ENCODE measurements around the gene ART1.

ART1 gene

DNA sequence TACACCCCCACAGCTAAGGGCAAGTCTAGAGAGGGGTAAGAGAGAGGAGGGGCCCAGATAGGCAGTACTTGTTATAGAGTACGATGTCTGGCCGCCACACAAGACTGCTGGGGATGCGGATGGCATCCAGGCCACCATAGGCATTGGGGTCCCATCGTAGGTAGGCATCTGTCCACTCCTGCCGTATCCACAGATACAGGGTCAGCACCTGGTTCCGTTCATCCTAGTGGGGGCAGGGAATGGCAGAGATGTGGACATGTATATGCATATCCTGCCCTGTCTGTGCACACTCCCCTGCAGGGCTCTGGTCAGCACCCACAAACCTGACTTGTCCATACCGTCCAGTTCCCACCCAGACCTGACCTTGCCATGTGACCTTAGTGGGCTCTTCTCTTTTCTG is 24.2 kb downstream of the ART1 start:
- DNase-seq (ENCODE audit: extremely low read depth, insufficient read length) = no peak
- H3K4me3 ChIP-seq (replicated peaks; ENCODE audit: low read depth, low read length) = no peak overlapping the region
- no peaks in the 10 kb centered on the region for H3K27me3 ChIP-seq (replicated peaks; ENCODE audit: control insufficient read depth, insufficient read depth, low read length)
- peaks cover 30% of the 10 kb centered on the region for H3K36me3 ChIP-seq (ENCODE audit: control insufficient read depth, insufficient read depth, low read length)
- TF ChIP-seq, protein P1, sequence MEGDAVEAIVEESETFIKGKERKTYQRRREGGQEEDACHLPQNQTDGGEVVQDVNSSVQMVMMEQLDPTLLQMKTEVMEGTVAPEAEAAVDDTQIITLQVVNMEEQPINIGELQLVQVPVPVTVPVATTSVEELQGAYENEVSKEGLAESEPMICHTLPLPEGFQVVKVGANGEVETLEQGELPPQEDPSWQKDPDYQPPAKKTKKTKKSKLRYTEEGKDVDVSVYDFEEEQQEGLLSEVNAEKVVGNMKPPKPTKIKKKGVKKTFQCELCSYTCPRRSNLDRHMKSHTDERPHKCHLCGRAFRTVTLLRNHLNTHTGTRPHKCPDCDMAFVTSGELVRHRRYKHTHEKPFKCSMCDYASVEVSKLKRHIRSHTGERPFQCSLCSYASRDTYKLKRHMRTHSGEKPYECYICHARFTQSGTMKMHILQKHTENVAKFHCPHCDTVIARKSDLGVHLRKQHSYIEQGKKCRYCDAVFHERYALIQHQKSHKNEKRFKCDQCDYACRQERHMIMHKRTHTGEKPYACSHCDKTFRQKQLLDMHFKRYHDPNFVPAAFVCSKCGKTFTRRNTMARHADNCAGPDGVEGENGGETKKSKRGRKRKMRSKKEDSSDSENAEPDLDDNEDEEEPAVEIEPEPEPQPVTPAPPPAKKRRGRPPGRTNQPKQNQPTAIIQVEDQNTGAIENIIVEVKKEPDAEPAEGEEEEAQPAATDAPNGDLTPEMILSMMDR (IDR thresholded peaks at IDR 0.05; ENCODE audit: insufficient read depth, low read length, poor library complexity, severe bottlenecking) = no peak

DNA sequence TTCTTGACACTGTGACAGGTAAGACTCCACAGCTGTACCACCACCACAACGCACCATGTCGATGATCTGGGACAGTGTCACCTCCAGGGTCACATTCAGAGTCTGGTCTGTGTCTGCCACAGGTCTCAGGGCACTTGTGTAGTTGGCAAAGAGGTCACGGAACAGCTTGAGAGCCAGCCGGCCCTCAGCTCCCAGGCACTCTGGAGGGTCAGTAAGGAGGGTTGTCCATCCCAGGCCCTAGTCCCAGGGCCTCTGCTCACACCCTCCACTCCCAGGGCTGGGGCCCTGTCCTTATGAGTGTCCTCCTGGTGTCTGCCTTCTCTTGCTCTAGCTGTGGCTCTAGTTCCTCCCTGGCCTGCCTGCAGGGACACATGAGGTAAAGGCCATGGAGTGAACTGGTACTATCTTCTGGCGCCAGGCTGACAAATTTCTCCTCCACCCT is 24.8 kb downstream of the ART1 start:
- peaks cover 30% of the 10 kb centered on the region for H3K36me3 ChIP-seq (ENCODE audit: control insufficient read depth, insufficient read depth, low read length)
- no peak for DNase-seq (ENCODE audit: extremely low read depth, insufficient read length)
- H3K4me3 ChIP-seq (replicated peaks; ENCODE audit: low read depth, low read length) = no peak overlapping the region
- TF ChIP-seq, protein P1 (IDR thresholded peaks at IDR 0.05; ENCODE audit: insufficient read depth, low read length, poor library complexity, severe bottlenecking) = no peak
- H3K27me3 ChIP-seq (replicated peaks; ENCODE audit: control insufficient read depth, insufficient read depth, low read length) = no peaks in the 10 kb centered on the region

DNA sequence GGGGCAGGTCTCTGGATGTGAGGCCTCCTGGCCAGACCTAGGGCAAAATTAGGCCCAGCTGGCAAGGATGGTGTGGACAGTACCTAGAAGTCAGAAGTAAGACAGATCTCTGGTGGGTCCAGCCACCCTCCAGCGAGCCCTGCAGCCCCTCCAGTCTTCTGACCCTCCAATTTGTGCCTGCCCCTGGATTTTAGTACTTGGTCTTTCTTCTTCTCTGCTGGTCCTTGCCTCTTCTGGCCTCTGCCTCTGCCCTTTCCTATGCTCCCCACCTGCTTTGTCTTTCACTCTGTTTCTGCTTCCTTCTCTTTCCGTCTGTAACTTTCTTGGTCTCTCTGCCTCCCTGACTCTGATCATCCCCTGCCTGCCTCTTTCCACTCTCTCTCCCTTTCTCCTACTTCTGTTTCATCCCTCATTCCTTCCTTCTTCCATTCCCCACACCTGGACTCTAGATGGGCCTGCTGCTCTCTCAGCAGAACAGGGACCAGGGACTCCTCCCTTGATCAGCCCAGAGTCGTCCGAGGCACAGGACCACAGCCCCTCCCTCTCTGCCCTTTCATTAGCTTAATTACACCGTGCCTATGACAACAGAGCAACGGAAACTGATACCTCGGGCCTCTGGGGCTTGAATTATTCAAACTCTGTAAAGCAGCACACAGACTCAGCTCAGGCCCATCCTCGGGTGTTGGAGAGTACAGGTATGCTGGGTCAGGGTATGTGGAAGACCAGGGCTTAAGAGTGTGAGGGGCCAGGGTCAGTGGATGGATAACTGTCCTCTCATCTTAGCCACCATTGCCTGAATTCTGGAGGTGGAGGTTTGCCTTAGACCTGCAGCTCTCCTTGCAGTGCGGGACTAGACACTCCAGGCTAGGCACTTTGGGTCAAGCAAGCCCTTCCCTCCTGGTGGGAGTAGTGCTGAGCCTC is 26.7 kb downstream of the ART1 start, which contains the start of gene CHRNA10:
TSS of gene CHRNA10 (minus strand) at position 51 of the 921 bp plus-strand sequence. CDS start 72 bp downstream, outside the sequence.
- no peak within 1 kb of the TSS for H3K4me3 ChIP-seq (replicated peaks; ENCODE audit: low read depth, low read length)
- no peaks in the 10 kb centered on the region for H3K27me3 ChIP-seq (replicated peaks; ENCODE audit: control insufficient read depth, insufficient read depth, low read length)
- TF ChIP-seq, protein P1 (IDR thresholded peaks at IDR 0.05; ENCODE audit: insufficient read depth, low read length, poor library complexity, severe bottlenecking) = no peak
- no peak for DNase-seq (ENCODE audit: extremely low read depth, insufficient read length)
- H3K36me3 ChIP-seq (ENCODE audit: control insufficient read depth, insufficient read depth, low read length) = peaks cover 34% of the 10 kb centered on the region

DNA sequence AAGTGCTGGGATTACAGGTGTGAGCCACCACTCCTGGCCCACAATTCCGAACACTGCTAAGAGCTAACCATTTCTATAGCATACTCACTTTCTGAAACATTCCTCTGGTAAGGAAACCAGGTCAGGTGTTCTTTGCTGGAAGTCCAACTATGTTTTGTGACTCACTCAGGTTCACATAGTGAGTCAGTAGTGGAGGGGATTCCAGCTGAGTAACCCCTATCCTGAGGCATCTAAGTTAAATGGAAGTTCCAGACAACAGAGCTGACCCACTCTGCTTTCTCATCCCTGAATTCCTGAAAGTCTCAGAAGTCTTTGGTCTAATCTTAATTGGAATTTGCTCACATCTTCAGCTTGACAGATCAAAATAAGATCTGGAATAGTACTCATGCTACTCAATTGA is 29.3 kb downstream of the ART1 start:
- TF ChIP-seq, protein P1 (IDR thresholded peaks at IDR 0.05; ENCODE audit: insufficient read depth, low read length, poor library complexity, severe bottlenecking) = no peak
- H3K4me3 ChIP-seq (replicated peaks; ENCODE audit: low read depth, low read length) = no peak overlapping the region
- peaks cover 38% of the 10 kb centered on the region for H3K36me3 ChIP-seq (ENCODE audit: control insufficient read depth, insufficient read depth, low read length)
- DNase-seq (ENCODE audit: extremely low read depth, insufficient read length) = no peak
- no peaks in the 10 kb centered on the region for H3K27me3 ChIP-seq (replicated peaks; ENCODE audit: control insufficient read depth, insufficient read depth, low read length)

DNA sequence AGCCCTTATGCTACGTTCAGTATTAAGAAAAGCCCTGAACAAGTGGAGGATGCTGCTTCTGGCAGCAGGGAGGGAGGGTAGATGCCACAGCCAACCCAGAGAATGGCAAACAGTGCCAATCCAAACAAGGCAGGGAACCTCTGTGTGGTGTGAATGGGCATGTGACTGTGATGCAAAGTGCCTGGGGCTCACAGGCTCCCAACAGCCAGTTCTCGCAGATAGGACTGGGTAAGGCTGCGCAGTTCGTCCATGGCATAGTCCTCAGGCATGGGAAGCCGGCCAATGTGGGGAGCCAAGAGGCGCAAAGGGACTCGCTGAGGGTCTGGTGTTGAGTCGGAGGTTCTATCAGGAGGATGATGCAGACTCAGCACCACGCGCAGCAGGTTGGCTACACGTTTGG is 31.0 kb downstream of the ART1 start:
- no peak for DNase-seq (ENCODE audit: extremely low read depth, insufficient read length)
- TF ChIP-seq, protein P1 (IDR thresholded peaks at IDR 0.05; ENCODE audit: insufficient read depth, low read length, poor library complexity, severe bottlenecking) = no peak
- Histone ChIP-seq H3K4me3 (replicated peaks; ENCODE audit: low read depth, low read length) (no peak overlapping the region), H3K36me3 (ENCODE audit: control insufficient read depth, insufficient read depth, low read length) (peaks cover 36% of the 10 kb centered on the region), H3K27me3 (replicated peaks; ENCODE audit: control insufficient read depth, insufficient read depth, low read length) (no peaks in the 10 kb centered on the region)

Data from GM06990 (cell line).